HG02642 (cell line): ENCODE measurements around the gene SDR42E2.
"Not testable (repeated sequence)": the region's sequence is repeated elsewhere in the genome, so short reads cannot be mapped to it uniquely, and the experiment has no call there.

Experiments used
- ATAC-seq: cut with Tn5 transposase; IDR thresholded peaks from one replicate; pipeline ENCODE4 v1.9.1; 2021; ENCODE audit warnings: mild to moderate bottlenecking; ENCODE audit not compliant: unreplicated experiment, poor library complexity

Gene SDR42E2

GRCh38 chr16:22190081-22190775 is 27.9 kb downstream of the SDR42E2 start:
- ATAC-seq = peak; percentile 71

- ATAC-seq = peak; percentile 60
These were observed 28.6 kb downstream of the SDR42E2 start for GRCh38 chr16:22190776-22191531.

GRCh38 chr16:22191532-22192260 is 29.4 kb downstream of the SDR42E2 start:
- ATAC-seq = no peak

- peak; percentile 9 for ATAC-seq
These were observed 30.2 kb downstream of the SDR42E2 start for GRCh38 chr16:22192261-22193062.

GRCh38 chr16:22193063-22193411 is 30.7 kb downstream of the SDR42E2 start:
- ATAC-seq = no peak

- no peak for ATAC-seq
These were observed 32.6 kb downstream of the SDR42E2 start for GRCh38 chr16:22194707-22195444.

- no peak for ATAC-seq
These were observed 33.1 kb downstream of the SDR42E2 start for GRCh38 chr16:22195445-22195694.

GRCh38 chr16:22195695-22196558 is 33.6 kb downstream of the SDR42E2 start:
- ATAC-seq = peak; percentile 21

GRCh38 chr16:22196559-22197168 is 34.4 kb downstream of the SDR42E2 start:
- not testable (repeated sequence) for ATAC-seq

- no peak for ATAC-seq
These were observed 36.4 kb downstream of the SDR42E2 start for GRCh38 chr16:22198547-22199293.

- no peak for ATAC-seq
These were observed 39.9 kb downstream of the SDR42E2 start for GRCh38 chr16:22202261-22202637.

GRCh38 chr16:22203091-22203490 is 40.8 kb downstream of the SDR42E2 start:
- ATAC-seq = no peak

- ATAC-seq = no peak
These were observed 41.9 kb downstream of the SDR42E2 start for GRCh38 chr16:22204091-22204655.

GRCh38 chr16:22205577-22206012 is 43.3 kb downstream of the SDR42E2 start:
- ATAC-seq = no peak

- peak; percentile 86 for ATAC-seq
These were observed 43.9 kb downstream of the SDR42E2 start, which contains the start of gene EEF2K for GRCh38 chr16:22206013-22206841. Gene EEF2K (plus strand): TSS chr16:22206278. CDS start chr16:22225730, 19,452 bp downstream.

GRCh38 chr16:22206842-22207714 is 44.8 kb downstream of the SDR42E2 start:
- peak; percentile 43 for ATAC-seq
